ENCODE results near the gene DLG2.

Gene DLG2

DNA sequence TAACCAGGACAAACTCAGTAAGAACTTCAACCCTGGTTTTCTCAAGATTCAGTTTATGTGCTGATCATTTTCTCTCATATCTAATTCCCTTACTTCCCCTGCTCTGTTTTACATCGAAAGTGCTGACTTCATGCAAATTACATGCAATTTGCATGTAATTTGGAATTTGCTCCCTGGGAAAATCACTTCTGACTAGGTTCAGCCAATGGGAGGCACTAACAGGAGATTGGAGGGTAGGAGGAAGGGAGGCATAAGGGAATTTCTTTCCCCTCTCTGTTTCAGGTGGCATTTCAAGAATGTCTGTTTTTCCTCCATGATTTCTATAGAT is 1977.7 kb downstream of the DLG2 start:
- in situ Hi-C loops (cut with HindIII; ENCODE audit: low sequenced_read_pairs), result no loop called here
- no peak overlapping the region for H3K4me3 ChIP-seq (ENCODE audit: low read depth, low read length)
- DNase-seq (ENCODE audit: low read depth, low spot score), result no peak
- TF ChIP-seq, protein P1, sequence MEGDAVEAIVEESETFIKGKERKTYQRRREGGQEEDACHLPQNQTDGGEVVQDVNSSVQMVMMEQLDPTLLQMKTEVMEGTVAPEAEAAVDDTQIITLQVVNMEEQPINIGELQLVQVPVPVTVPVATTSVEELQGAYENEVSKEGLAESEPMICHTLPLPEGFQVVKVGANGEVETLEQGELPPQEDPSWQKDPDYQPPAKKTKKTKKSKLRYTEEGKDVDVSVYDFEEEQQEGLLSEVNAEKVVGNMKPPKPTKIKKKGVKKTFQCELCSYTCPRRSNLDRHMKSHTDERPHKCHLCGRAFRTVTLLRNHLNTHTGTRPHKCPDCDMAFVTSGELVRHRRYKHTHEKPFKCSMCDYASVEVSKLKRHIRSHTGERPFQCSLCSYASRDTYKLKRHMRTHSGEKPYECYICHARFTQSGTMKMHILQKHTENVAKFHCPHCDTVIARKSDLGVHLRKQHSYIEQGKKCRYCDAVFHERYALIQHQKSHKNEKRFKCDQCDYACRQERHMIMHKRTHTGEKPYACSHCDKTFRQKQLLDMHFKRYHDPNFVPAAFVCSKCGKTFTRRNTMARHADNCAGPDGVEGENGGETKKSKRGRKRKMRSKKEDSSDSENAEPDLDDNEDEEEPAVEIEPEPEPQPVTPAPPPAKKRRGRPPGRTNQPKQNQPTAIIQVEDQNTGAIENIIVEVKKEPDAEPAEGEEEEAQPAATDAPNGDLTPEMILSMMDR (IDR thresholded peaks at IDR 0.05; ENCODE audit: low read depth, low read length), result no peak

DNA sequence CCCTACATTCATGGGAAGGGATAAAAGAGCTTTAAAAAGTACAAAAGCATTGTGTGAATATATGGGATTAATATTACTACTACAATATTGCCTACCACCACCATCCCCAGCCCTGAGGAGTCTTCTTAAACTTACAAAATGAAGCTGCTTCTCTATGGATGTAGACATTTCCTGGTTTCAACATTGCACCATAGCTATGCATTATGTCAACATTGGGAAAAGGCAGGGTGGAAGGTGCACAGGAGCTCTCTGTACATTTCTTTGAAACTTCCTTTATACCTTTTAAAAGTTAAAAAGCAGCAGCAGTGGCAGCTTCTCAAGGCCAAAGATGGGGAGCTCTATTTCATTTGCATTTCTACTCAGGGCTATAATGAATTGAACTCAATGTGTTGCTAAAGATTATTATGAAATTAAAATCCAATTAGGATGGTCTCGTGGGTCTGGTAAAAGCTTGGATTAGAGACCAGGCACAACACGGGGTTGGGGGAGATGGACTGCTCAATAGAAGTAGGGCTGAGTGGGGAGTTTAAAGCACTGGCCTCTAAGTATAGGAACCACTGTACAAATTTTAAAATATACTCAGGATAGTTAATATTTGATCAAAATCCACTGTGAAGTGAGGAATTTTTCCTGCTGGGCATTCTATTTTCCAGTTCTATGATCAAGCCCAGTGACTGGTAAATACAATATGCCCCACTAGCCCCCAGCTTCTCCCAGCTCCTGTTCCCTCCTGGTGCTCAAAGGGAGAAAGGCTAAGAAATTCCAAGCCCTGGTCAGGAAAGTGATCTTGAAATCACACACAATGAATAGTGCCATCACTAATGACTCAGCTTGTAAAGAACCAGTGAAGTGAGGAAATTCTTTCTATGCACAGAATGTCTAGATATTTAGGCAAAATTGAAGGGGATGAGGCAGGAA is 1978.3 kb downstream of the DLG2 start:
- TF ChIP-seq, protein P1 (IDR thresholded peaks at IDR 0.05; ENCODE audit: low read depth, low read length), result no peak
- DNase-seq (ENCODE audit: low read depth, low spot score), result no peak
- H3K4me3 ChIP-seq (ENCODE audit: low read depth, low read length), result no peak overlapping the region
- in situ Hi-C loops (cut with HindIII; ENCODE audit: low sequenced_read_pairs), result no loop called here

DNA sequence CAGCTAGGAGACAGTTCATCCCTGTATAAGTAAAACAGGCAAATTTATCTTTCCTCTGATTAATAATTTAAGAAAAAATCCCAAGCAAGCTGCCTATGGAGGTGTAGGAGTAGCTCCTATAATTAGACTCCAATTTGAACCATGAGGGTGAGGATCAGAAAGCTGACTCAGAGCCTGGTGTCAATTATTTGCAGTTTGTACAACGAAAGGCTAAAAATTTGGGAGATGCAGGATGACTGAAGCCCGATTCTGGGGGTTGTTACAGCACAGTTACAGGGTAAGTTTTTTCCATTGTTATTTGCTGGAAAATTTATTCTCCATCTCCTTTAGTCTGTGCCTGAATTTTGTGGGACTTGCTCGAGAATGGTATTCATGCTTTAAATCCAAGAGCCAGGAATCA is 1981.6 kb downstream of the DLG2 start:
- no peak overlapping the region for H3K4me3 ChIP-seq (ENCODE audit: low read depth, low read length)
- TF ChIP-seq, protein P1 (IDR thresholded peaks at IDR 0.05; ENCODE audit: low read depth, low read length), result no peak
- no peak for DNase-seq (ENCODE audit: low read depth, low spot score)
- in situ Hi-C loops (cut with HindIII; ENCODE audit: low sequenced_read_pairs), result no loop called here

DNA sequence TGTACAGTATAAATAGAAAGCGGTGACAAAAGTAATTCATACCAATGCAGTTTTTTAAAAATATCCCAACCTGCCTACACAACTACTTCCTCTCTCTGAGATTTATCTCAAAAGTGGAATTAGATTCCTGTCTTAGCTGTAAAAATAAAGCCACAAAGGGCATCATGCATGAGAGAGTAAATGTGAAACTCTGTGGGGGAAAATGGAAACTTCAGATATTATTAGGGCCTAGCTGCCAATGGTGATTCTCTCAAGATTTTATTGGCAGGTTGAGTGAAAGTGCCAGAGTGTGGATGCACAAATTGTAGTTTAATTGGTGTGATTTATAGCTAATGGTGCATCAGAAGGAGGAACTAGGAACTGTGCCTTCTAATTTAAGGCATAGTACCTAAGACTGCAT is 1984.0 kb downstream of the DLG2 start:
- TF ChIP-seq, protein P1 (IDR thresholded peaks at IDR 0.05; ENCODE audit: low read depth, low read length), result no peak
- H3K4me3 ChIP-seq (ENCODE audit: low read depth, low read length), result no peak overlapping the region
- in situ Hi-C loops (cut with HindIII; ENCODE audit: low sequenced_read_pairs), result no loop called here
- no peak for DNase-seq (ENCODE audit: low read depth, low spot score)

DNA sequence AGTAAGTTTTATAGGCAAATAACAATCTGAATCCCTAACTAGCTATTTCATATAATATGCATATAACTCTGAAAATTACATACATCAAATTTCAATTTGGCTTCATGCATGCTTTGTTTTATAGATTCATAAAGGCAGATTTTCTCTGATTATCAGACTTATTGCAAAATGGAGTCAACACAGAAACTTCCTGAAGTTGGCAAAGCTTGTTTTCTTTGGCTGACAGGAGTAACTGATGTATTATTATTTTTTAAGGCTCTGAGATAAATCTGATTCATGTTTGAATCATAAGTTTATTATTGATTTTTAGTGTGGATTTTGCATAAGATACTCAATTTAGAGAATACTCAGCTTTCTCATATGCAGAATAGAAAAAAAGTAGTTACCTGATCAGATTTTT is 1984.6 kb downstream of the DLG2 start:
- TF ChIP-seq, protein P1 (IDR thresholded peaks at IDR 0.05; ENCODE audit: low read depth, low read length), result no peak
- H3K4me3 ChIP-seq (ENCODE audit: low read depth, low read length), result no peak overlapping the region
- no peak for DNase-seq (ENCODE audit: low read depth, low spot score)
- in situ Hi-C loops (cut with HindIII; ENCODE audit: low sequenced_read_pairs), result no loop called here

DNA sequence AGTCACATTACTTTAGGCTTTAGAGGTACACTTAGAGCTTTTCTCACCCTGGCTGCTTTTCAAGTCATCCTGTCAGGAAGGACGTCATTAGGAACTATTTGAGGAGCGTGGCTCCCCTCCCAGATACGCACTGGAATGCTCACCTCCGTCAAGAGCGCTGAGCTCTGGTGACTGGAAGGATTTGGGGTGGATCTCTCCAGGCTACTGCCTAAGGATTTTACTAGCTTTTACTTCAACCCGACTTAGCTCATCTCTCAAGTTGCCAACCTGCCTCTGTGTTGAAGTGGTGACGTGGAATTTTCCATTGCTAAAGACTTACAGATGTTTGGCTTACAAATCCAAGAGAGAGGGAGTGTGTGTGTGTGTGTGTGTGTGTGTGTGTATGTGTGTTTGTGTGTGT is 1985.6 kb downstream of the DLG2 start:
- H3K4me3 ChIP-seq (ENCODE audit: low read depth, low read length), result no peak overlapping the region
- no peak for DNase-seq (ENCODE audit: low read depth, low spot score)
- TF ChIP-seq, protein P1 (IDR thresholded peaks at IDR 0.05; ENCODE audit: low read depth, low read length), result no peak
- in situ Hi-C loops (cut with HindIII; ENCODE audit: low sequenced_read_pairs), result no loop called here

Data from astrocyte of the spinal cord (primary cell).